Measurements from ENCODE around the gene RBMS3. TPM values are rescaled to one million over a fixed set of nuclear protein-coding genes. Genes with fewer than 3 reads are reported as not detected.

RBMS3 gene
- total RNA-seq, 1 experiment from 2014 or later = 0.42 TPM

GRCh38 chr3:29503314-29503713 is 222.4 kb downstream of the RBMS3 start:
- no peaks in the 10 kb centered on the region for H3K27me3 ChIP-seq (ENCODE audit: insufficient read depth, low read length)
- no peaks in the 10 kb centered on the region for H3K9me3 ChIP-seq (ENCODE audit: control insufficient read depth in 1 of 2, insufficient read depth in 1 of 2, low read depth in 1 of 2, low read length in 2 of 2)
- no peaks in the 10 kb centered on the region for H3K36me3 ChIP-seq (ENCODE audit: control insufficient read depth in 1 of 2, insufficient read depth in 2 of 2, low read length in 2 of 2)
- H3K9me2 ChIP-seq (ENCODE audit: insufficient read depth) = no peaks in the 10 kb centered on the region
- intact Hi-C loops (cut with micrococcal nuclease) = no loop called here
- H3K9ac ChIP-seq (ENCODE audit: low read length) = no peak overlapping the region
- ATAC-seq = no peak
- no peaks in the 10 kb centered on the region for H3K4me1 ChIP-seq (ENCODE audit: control insufficient read depth in 1 of 2, insufficient read depth in 2 of 2, low read length in 2 of 2)
- no peaks in the 10 kb centered on the region for H4K20me1 ChIP-seq (ENCODE audit: insufficient read depth)
- no peak overlapping the region for H3K27ac ChIP-seq (ENCODE audit: low read depth, low read length)
- no peak overlapping the region for H3K4me2 ChIP-seq (ENCODE audit: low read length)
- no peak for TF ChIP-seq ZBTB33 (IDR thresholded peaks at IDR 0.05; ENCODE audit: extremely low read depth, insufficient replicate concordance, low read length)
- no peak overlapping the region for H3K4me3 ChIP-seq (replicated peaks in 1 of 2; ENCODE audit: low read depth in 1 of 2, low read length in 2 of 2)
- BruUV-seq (replicated peaks) = no TSS peak
- no peak overlapping the region for H2AFZ ChIP-seq (ENCODE audit: low read depth, low read length, poor library complexity, severe bottlenecking)
- POLR2A ChIA-PET = no interaction called here
- H3K79me2 ChIP-seq (ENCODE audit: insufficient read depth, low read length) = no peaks in the 10 kb centered on the region
- no peak for DNase-seq (ENCODE audit: low read depth, low spot score)
- RAD21 ChIA-PET (ENCODE audit: low non-redundant PET in 1 of 2, low total read pairs in 2 of 2, uncharacterized antibody in 2 of 2, unreplicated experiment in 2 of 2) = no interaction called here
- CTCF ChIA-PET = no interaction called here

- POLR2A ChIA-PET = no interaction called here
- CTCF ChIA-PET = no interaction called here
- DNase-seq (ENCODE audit: low read depth, low spot score) (no peak), ATAC-seq (no peak)
- Histone ChIP-seq H3K27me3 (ENCODE audit: insufficient read depth, low read length) (no peaks in the 10 kb centered on the region), H3K36me3 (ENCODE audit: control insufficient read depth in 1 of 2, insufficient read depth in 2 of 2, low read length in 2 of 2) (no peaks in the 10 kb centered on the region), H3K9ac (ENCODE audit: low read length) (no peak overlapping the region), H3K4me2 (ENCODE audit: low read length) (no peak overlapping the region), H3K4me1 (ENCODE audit: control insufficient read depth in 1 of 2, insufficient read depth in 2 of 2, low read length in 2 of 2) (no peaks in the 10 kb centered on the region), H4K20me1 (ENCODE audit: insufficient read depth) (no peaks in the 10 kb centered on the region), H3K9me2 (ENCODE audit: insufficient read depth) (no peaks in the 10 kb centered on the region), H2AFZ (ENCODE audit: low read depth, low read length, poor library complexity, severe bottlenecking) (no peak overlapping the region), H3K79me2 (ENCODE audit: insufficient read depth, low read length) (no peaks in the 10 kb centered on the region), H3K27ac (ENCODE audit: low read depth, low read length) (no peak overlapping the region), H3K4me3 (replicated peaks in 1 of 2; ENCODE audit: low read depth in 1 of 2, low read length in 2 of 2) (no peak overlapping the region), H3K9me3 (ENCODE audit: control insufficient read depth in 1 of 2, insufficient read depth in 1 of 2, low read depth in 1 of 2, low read length in 2 of 2) (no peaks in the 10 kb centered on the region)
- RAD21 ChIA-PET (ENCODE audit: low non-redundant PET in 1 of 2, low total read pairs in 2 of 2, uncharacterized antibody in 2 of 2, unreplicated experiment in 2 of 2) = no interaction called here
- intact Hi-C loops (cut with micrococcal nuclease) = no loop called here
- no TSS peak for BruUV-seq (replicated peaks)
- TF ChIP-seq FOSL1 (IDR thresholded peaks at IDR 0.05; ENCODE audit: low read depth) (no peak), CEBPB (IDR thresholded peaks at IDR 0.05; ENCODE audit: low read depth) (no peak), SP1 (IDR thresholded peaks at IDR 0.05; ENCODE audit: low read depth) (no peak), POLR2AphosphoS5 (IDR thresholded peaks at IDR 0.05; ENCODE audit: low read depth, low read length) (no peak), ZFX (IDR thresholded peaks at IDR 0.05) (no peak), SRF (IDR thresholded peaks at IDR 0.05; ENCODE audit: low read depth) (no peak)
These were observed 223.1 kb downstream of the RBMS3 start for GRCh38 chr3:29503958-29504357.

Data from HCT116 (cell line).